ENCODE measurements around the gene ETNK2.

DNA sequence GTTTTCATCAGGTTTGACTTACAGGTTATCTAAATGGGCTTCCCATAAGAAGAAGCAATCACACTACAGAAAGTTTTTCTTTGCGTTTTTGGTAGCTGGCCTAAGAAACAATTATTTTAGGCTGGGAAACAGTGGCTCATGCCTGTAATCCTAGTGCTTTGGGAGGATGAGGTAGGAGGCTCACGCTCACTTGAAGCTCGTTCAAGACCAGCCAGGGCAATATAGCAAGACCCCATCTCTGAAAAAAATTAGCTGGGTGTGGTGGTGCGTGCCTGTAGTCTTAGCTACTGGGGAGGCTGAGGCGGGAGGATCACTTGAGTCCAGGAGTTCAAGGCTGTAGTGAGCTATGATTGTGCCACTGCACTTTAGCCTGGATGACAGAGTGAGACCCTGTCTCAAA lies 15.9 kb upstream of the ETNK2 start:
- no peak for TF ChIP-seq POLR2AphosphoS5 (IDR thresholded peaks at IDR 0.05)
- TF ChIP-seq, protein P1, sequence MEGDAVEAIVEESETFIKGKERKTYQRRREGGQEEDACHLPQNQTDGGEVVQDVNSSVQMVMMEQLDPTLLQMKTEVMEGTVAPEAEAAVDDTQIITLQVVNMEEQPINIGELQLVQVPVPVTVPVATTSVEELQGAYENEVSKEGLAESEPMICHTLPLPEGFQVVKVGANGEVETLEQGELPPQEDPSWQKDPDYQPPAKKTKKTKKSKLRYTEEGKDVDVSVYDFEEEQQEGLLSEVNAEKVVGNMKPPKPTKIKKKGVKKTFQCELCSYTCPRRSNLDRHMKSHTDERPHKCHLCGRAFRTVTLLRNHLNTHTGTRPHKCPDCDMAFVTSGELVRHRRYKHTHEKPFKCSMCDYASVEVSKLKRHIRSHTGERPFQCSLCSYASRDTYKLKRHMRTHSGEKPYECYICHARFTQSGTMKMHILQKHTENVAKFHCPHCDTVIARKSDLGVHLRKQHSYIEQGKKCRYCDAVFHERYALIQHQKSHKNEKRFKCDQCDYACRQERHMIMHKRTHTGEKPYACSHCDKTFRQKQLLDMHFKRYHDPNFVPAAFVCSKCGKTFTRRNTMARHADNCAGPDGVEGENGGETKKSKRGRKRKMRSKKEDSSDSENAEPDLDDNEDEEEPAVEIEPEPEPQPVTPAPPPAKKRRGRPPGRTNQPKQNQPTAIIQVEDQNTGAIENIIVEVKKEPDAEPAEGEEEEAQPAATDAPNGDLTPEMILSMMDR (IDR thresholded peaks at IDR 0.05): no peak

Measured in upper lobe of left lung (tissue), 4 donors.